GM12891 (cell line): ENCODE measurements around the gene DNAJC17.

Experiments used
- PAX5 ChIP-seq: IDR thresholded peaks from 2 replicates; pipeline ENCODE4 v1.6.1; 2011; ENCODE audit warnings: low read length, moderate library complexity, mild to moderate bottlenecking; ENCODE audit not compliant: insufficient read depth, severe bottlenecking
- POLR2A ChIP-seq: IDR thresholded peaks from 2 replicates; pipeline ENCODE4 v1.6.1; 2011; ENCODE audit warnings: low read depth, low read length, control low read depth
- POLR2AphosphoS5 ChIP-seq: IDR thresholded peaks from 2 replicates; pipeline ENCODE4 v1.6.1; 2011; ENCODE audit warnings: low read depth, low read length, control low read depth
- TAF1 ChIP-seq: IDR thresholded peaks from 2 replicates; pipeline ENCODE4 v1.6.1; 2011; ENCODE audit warnings: low read depth, low read length, control low read depth

- no peak for TF ChIP-seq POLR2A
- TF ChIP-seq POLR2AphosphoS5: no peak
- no peak for TF ChIP-seq TAF1
- no peak for TF ChIP-seq PAX5
Measured at GRCh38 chr15:40789119-40789518, 18.2 kb downstream of the DNAJC17 start.
